HEK293 (cell line): Measurements from ENCODE around the gene FER1L5.

Experiments used
- CTCF ChIA-PET: fragments of 350-600 bp; formaldehyde crosslinking; extraction: SDS; loops from one replicate; lab custom pipeline; 2021; ENCODE audit warnings: antibody characterized with exemption; lab: Yijun Ruan, JAX
- POLR2A ChIA-PET: fragments of 300-600 bp; formaldehyde crosslinking; extraction: SDS; loops from one replicate; lab custom pipeline; 2020; ENCODE audit warnings: antibody characterized with exemption, inconsistent platforms; lab: Yijun Ruan, JAX
- H3K27ac ChIP-seq: fragments of 200-500 bp; sonication (Bioruptor generic); 2 replicates; pipeline ENCODE4 v1.5.1; 2014; ENCODE audit warnings: low read depth, low read length, control low read depth, inconsistent platforms; ENCODE audit errors: extremely low read depth
- H3K36me3 ChIP-seq, 2 experiments: fragments of 200-500 bp in 1 of 2; sonication (Bioruptor generic) in 1 of 2; 1 replicate in 1 of 2; 2 replicates in 1 of 2; pipeline ENCODE4 v1.5.1; 2014 to 2017; ENCODE audit warnings: inconsistent platforms in 2 of 2, low read length in 2 of 2; ENCODE audit not compliant: control insufficient read depth in 2 of 2, insufficient read depth in 1 of 2
- H3K4me1 ChIP-seq: fragments of 200-500 bp; sonication (Bioruptor generic); 2 replicates; pipeline ENCODE4 v1.5.1; 2014; ENCODE audit warnings: mild to moderate bottlenecking, low read length, inconsistent platforms; ENCODE audit not compliant: control insufficient read depth, insufficient read depth
- H3K4me3 ChIP-seq: 2 replicates; pipeline ENCODE4 v1.5.1; 2011; ENCODE audit warnings: low read depth, mild to moderate bottlenecking, control low read depth, low read length, moderate library complexity
- H3K9me3 ChIP-seq: fragments of 200-500 bp; sonication (Bioruptor generic); 2 replicates; pipeline ENCODE4 v1.5.1; 2014; ENCODE audit warnings: low read depth, low read length, inconsistent platforms; ENCODE audit not compliant: control insufficient read depth, insufficient read depth
- FEZF1 ChIP-seq: fragments of 450-650 bp; formaldehyde crosslinking; IDR thresholded peaks from 2 replicates; pipeline ENCODE4 v1.5.1; 2016; ENCODE audit warnings: missing biosample characterization, missing genetic modification characterization
- HOXC10 ChIP-seq: sonication (generic); formaldehyde crosslinking; IDR thresholded peaks from 2 replicates; pipeline ENCODE4 v1.8.1; 2023; ENCODE audit warnings: mild to moderate bottlenecking, missing genetic modification reagents
- KLF1 ChIP-seq: fragments of 450-650 bp; formaldehyde crosslinking; IDR thresholded peaks from 2 replicates; pipeline ENCODE4 v1.5.1; 2016; ENCODE audit warnings: missing biosample characterization, missing genetic modification characterization
- ZFHX2 ChIP-seq: fragments of 450-650 bp; formaldehyde crosslinking; conservative IDR thresholded peaks from 2 replicates; pipeline ENCODE4 v1.5.1; 2016; ENCODE audit warnings: missing biosample characterization, missing genetic modification characterization
- ZFP37 ChIP-seq: fragments of 450-650 bp; formaldehyde crosslinking; IDR thresholded peaks from 2 replicates; pipeline ENCODE4 v1.5.1; 2016; ENCODE audit warnings: missing biosample characterization, missing genetic modification characterization
- ZFP41 ChIP-seq: fragments of 450-650 bp; formaldehyde crosslinking; IDR thresholded peaks from 2 replicates; pipeline ENCODE4 v1.5.1; 2016; ENCODE audit warnings: missing biosample characterization, missing genetic modification characterization, borderline replicate concordance
- ZIC2 ChIP-seq: fragments of 450-650 bp; formaldehyde crosslinking; IDR thresholded peaks from 2 replicates; pipeline ENCODE4 v1.5.1; 2016; ENCODE audit warnings: missing biosample characterization, missing genetic modification characterization
- ZNF133 ChIP-seq: fragments of 450-650 bp; formaldehyde crosslinking; IDR thresholded peaks from 2 replicates; pipeline ENCODE4 v1.5.1; 2016; ENCODE audit warnings: missing biosample characterization, missing genetic modification characterization
- ZNF155 ChIP-seq: fragments of 450-650 bp; formaldehyde crosslinking; IDR thresholded peaks from 2 replicates; pipeline ENCODE4 v1.5.1; 2016; ENCODE audit warnings: missing biosample characterization, missing genetic modification characterization
- ZNF157 ChIP-seq: fragments of 450-650 bp; formaldehyde crosslinking; IDR thresholded peaks from 2 replicates; pipeline ENCODE4 v1.5.1; 2016; ENCODE audit warnings: missing biosample characterization, missing genetic modification characterization
- ZNF174 ChIP-seq: fragments of 450-650 bp; formaldehyde crosslinking; IDR thresholded peaks from 2 replicates; pipeline ENCODE4 v1.5.0; 2017; ENCODE audit warnings: missing biosample characterization, mild to moderate bottlenecking, missing genetic modification characterization
- ZNF23 ChIP-seq: fragments of 450-650 bp; formaldehyde crosslinking; IDR thresholded peaks from 2 replicates; pipeline ENCODE4 v1.5.1; 2016; ENCODE audit warnings: missing biosample characterization, missing genetic modification characterization, borderline replicate concordance
- ZNF292 ChIP-seq: fragments of 450-650 bp; formaldehyde crosslinking; IDR thresholded peaks from 2 replicates; pipeline ENCODE4 v1.5.1; 2016; ENCODE audit warnings: low read depth, missing biosample characterization, missing genetic modification characterization, borderline replicate concordance
- ZNF324 ChIP-seq: fragments of 450-650 bp; formaldehyde crosslinking; IDR thresholded peaks from 2 replicates; pipeline ENCODE4 v1.5.1; 2016; ENCODE audit warnings: missing biosample characterization, missing genetic modification characterization
- ZNF514 ChIP-seq: fragments of 450-650 bp; formaldehyde crosslinking; IDR thresholded peaks from 2 replicates; pipeline ENCODE4 v1.5.1; 2016; ENCODE audit warnings: missing biosample characterization, missing genetic modification characterization
- ZNF596 ChIP-seq: fragments of 450-650 bp; IDR thresholded peaks from 2 replicates; pipeline ENCODE4 v1.5.0; 2018; ENCODE audit warnings: missing biosample characterization, mild to moderate bottlenecking, missing genetic modification characterization, moderate library complexity
- ZNF621 ChIP-seq: fragments of 450-650 bp; formaldehyde crosslinking; IDR thresholded peaks from 2 replicates; pipeline ENCODE4 v1.5.1; 2017; ENCODE audit warnings: missing biosample characterization, missing genetic modification characterization
- ZNF629 ChIP-seq: fragments of 450-650 bp; formaldehyde crosslinking; IDR thresholded peaks from 2 replicates; pipeline ENCODE4 v1.5.1; 2017; ENCODE audit warnings: missing biosample characterization, missing genetic modification characterization
- ZNF658 ChIP-seq: fragments of 450-650 bp; formaldehyde crosslinking; IDR thresholded peaks from 2 replicates; pipeline ENCODE4; 2016; ENCODE audit warnings: missing biosample characterization, missing genetic modification characterization
- ZNF670 ChIP-seq: fragments of 450-650 bp; formaldehyde crosslinking; IDR thresholded peaks from 2 replicates; pipeline ENCODE4 v1.5.1; 2016; ENCODE audit warnings: missing biosample characterization, missing genetic modification characterization, low read depth
- ZNF837 ChIP-seq: fragments of 450-650 bp; formaldehyde crosslinking; IDR thresholded peaks from 2 replicates; pipeline ENCODE4 v1.5.1; 2016; ENCODE audit warnings: missing biosample characterization, missing genetic modification characterization
- TF ChIP-seq, protein P1 (sequence below): fragments of 450-650 bp; formaldehyde crosslinking; IDR thresholded peaks from 2 replicates; pipeline ENCODE4 v1.5.1; 2017; ENCODE audit warnings: missing biosample characterization, missing genetic modification characterization
- TF ChIP-seq, protein P2 (sequence below): fragments of 450-650 bp; formaldehyde crosslinking; IDR thresholded peaks from 2 replicates; pipeline ENCODE4 v1.5.1; 2016; ENCODE audit warnings: missing biosample characterization, missing genetic modification characterization
- TF ChIP-seq, protein P3 (sequence below): fragments of 450-650 bp; formaldehyde crosslinking; IDR thresholded peaks from 2 replicates; pipeline ENCODE4 v1.5.1; 2016; ENCODE audit warnings: missing biosample characterization, missing genetic modification characterization
- TF ChIP-seq, protein P4 (sequence below): fragments of 450-650 bp; formaldehyde crosslinking; IDR thresholded peaks from 2 replicates; pipeline ENCODE4 v1.5.1; 2016; ENCODE audit warnings: missing biosample characterization, missing genetic modification characterization

FER1L5 gene

DNA sequence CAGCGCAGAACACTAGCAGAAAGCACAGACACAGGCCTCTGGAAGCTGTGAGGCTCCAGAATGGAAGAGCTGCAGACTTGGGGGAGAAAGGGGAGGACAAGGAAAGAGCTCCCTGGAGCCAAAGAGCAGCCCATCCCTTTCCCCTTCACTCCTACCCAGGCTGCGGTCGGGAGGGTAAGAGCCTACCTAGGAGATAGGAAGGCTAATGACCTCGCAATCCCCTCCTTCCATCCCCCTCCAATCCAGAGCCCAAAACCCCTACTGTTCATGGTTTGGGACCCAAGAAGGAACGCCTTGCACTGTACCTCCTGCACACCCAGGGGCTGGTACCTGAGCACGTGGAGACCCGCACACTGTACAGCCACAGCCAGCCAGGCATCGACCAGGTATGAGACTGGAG, 57.5 kb downstream of the FER1L5 start:
- Histone ChIP-seq H3K4me1 (no peaks in the 10 kb centered on the region), H3K36me3 (peaks cover 0 to 29% of the 10 kb centered on the region in 2 experiments; a peak in 2 of 3 replicates), H3K4me3 (no peak overlapping the region), H3K9me3 (no peaks in the 10 kb centered on the region), H3K27ac (no peak overlapping the region)
- TF ChIP-seq, protein P1, sequence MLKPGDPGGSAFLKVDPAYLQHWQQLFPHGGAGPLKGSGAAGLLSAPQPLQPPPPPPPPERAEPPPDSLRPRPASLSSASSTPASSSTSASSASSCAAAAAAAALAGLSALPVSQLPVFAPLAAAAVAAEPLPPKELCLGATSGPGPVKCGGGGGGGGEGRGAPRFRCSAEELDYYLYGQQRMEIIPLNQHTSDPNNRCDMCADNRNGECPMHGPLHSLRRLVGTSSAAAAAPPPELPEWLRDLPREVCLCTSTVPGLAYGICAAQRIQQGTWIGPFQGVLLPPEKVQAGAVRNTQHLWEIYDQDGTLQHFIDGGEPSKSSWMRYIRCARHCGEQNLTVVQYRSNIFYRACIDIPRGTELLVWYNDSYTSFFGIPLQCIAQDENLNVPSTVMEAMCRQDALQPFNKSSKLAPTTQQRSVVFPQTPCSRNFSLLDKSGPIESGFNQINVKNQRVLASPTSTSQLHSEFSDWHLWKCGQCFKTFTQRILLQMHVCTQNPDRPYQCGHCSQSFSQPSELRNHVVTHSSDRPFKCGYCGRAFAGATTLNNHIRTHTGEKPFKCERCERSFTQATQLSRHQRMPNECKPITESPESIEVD (tag by site-specific recombination) = no peak
- TF ChIP-seq ZNF155 (tag by site-specific recombination) (no peak), ZNF174 (no peak), HOXC10 (CRISPR knock-in tag) (no peak), ZNF514 (tag by site-specific recombination) (no peak), ZNF292 (tag by site-specific recombination) (no peak), ZFP37 (tag by site-specific recombination) (no peak), ZNF837 (tag by site-specific recombination) (no peak), KLF1 (no peak), ZNF629 (tag by site-specific recombination) (no peak), ZFHX2 (tag by site-specific recombination) (no peak), ZNF324 (no peak), ZFP41 (tag by site-specific recombination) (no peak), ZNF621 (tag by site-specific recombination) (no peak), FEZF1 (tag by site-specific recombination) (no peak)
- TF ChIP-seq, protein P2, sequence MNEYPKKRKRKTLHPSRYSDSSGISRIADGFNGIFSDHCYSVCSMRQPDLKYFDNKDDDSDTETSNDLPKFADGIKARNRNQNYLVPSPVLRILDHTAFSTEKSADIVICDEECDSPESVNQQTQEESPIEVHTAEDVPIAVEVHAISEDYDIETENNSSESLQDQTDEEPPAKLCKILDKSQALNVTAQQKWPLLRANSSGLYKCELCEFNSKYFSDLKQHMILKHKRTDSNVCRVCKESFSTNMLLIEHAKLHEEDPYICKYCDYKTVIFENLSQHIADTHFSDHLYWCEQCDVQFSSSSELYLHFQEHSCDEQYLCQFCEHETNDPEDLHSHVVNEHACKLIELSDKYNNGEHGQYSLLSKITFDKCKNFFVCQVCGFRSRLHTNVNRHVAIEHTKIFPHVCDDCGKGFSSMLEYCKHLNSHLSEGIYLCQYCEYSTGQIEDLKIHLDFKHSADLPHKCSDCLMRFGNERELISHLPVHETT (tag by site-specific recombination) = no peak
- TF ChIP-seq, protein P3, sequence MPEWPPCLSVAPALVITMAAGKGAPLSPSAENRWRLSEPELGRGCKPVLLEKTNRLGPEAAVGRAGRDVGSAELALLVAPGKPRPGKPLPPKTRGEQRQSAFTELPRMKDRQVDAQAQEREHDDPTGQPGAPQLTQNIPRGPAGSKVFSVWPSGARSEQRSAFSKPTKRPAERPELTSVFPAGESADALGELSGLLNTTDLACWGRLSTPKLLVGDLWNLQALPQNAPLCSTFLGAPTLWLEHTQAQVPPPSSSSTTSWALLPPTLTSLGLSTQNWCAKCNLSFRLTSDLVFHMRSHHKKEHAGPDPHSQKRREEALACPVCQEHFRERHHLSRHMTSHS = no peak
- TF ChIP-seq, protein P4, sequence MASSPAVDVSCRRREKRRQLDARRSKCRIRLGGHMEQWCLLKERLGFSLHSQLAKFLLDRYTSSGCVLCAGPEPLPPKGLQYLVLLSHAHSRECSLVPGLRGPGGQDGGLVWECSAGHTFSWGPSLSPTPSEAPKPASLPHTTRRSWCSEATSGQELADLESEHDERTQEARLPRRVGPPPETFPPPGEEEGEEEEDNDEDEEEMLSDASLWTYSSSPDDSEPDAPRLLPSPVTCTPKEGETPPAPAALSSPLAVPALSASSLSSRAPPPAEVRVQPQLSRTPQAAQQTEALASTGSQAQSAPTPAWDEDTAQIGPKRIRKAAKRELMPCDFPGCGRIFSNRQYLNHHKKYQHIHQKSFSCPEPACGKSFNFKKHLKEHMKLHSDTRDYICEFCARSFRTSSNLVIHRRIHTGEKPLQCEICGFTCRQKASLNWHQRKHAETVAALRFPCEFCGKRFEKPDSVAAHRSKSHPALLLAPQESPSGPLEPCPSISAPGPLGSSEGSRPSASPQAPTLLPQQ = no peak
- CTCF ChIA-PET = interaction anchor here (1.1 kb wide), 1 partner anchor 412 kb away, joined by 3 read pairs; no protein-coding TSS in a partner anchor
- POLR2A ChIA-PET = interaction anchor here (0.5 kb wide), 1 partner anchor 392 kb away, joined by 5 read pairs; no protein-coding TSS in a partner anchor

DNA sequence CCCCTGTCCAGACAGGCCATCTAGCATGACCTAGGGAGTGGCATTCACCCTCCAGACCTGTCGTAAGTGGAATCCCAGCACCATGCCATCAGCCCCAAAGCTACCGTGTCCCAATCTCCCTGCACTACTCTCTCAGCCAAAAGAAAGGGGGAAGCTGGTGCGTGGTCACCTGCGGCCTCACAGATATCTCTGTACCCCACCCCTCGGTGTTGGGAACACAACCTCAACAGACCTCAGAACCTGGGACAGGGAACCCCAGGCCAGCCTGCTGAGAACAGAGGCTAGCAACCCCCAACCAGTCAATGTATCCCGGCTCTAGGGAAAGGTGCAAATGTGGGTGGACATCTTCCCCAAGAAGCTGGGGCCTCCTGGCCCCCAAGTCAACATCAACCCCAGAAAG, 59.1 kb downstream of the FER1L5 start:
- ChIA-PET CTCF (no interaction called here), POLR2A (no interaction called here)
- TF ChIP-seq ZIC2 (tag by site-specific recombination) = no peak
- TF ChIP-seq ZNF596 (tag by site-specific recombination) = no peak
- no peak for TF ChIP-seq ZNF133
- TF ChIP-seq ZNF23 = no peak
- no peak for TF ChIP-seq ZNF670 (tag by site-specific recombination)
- TF ChIP-seq ZNF658 (tag by site-specific recombination) = no peak
- TF ChIP-seq ZNF157 (tag by site-specific recombination) = no peak
- H3K4me1 ChIP-seq = no peaks in the 10 kb centered on the region
- H3K36me3 ChIP-seq = peaks cover 0 to 44% of the 10 kb centered on the region in 2 experiments; a peak in 2 of 3 replicates
- no peak overlapping the region for H3K27ac ChIP-seq
- H3K9me3 ChIP-seq = no peaks in the 10 kb centered on the region
- H3K4me3 ChIP-seq = no peak overlapping the region
